Measurements from ENCODE around the gene WNT7B. TPM values are rescaled to one million over a fixed set of nuclear protein-coding genes. Genes with fewer than 3 reads are reported as not detected.

The WNT7B gene
- total and polyA plus RNA-seq, 2 experiments from 2014 or later = 0.10 TPM; not detected in 1

GRCh38 chr22:45980268-45980570 lies 3.3 kb upstream of the WNT7B start:
- Histone ChIP-seq H3K36me3 (ENCODE audit: insufficient read depth) (no peaks in the 10 kb centered on the region), H3K4me2 (no peak overlapping the region), H3K27me3 (ENCODE audit: insufficient read depth) (peaks cover 41% of the 10 kb centered on the region), H3F3A (replicated peaks; ENCODE audit: low read depth) (peaks cover 12% of the 10 kb centered on the region), H3K4me1 (ENCODE audit: insufficient read depth) (peaks cover 3% of the 10 kb centered on the region), H3K4me3 (no peak overlapping the region), H2AFZ (no peak overlapping the region), H3K27ac (ENCODE audit: low read depth) (no peak overlapping the region), H3K79me2 (replicated peaks; ENCODE audit: insufficient read depth) (no peaks in the 10 kb centered on the region), H4K20me1 (replicated peaks; ENCODE audit: insufficient read depth) (no peaks in the 10 kb centered on the region; the same call in 1 of the 2 replicates), H3K9me2 (ENCODE audit: insufficient read depth) (no peaks in the 10 kb centered on the region)
- Mint-ChIP-seq H3K27ac (no peak overlapping the region), H3K27me3 (ENCODE audit: insufficient read depth, low read depth, poor library complexity) (peaks cover 25% of the 10 kb centered on the region), H3K4me3 (no peak overlapping the region), H3K4me1 (peaks cover 4% of the 10 kb centered on the region; the same call in 2 of the 3 replicates), H3K36me3 (ENCODE audit: low read depth) (no peaks in the 10 kb centered on the region), H3K9me3 (peaks cover 5% of the 10 kb centered on the region; the same call in 2 of the 3 replicates)
- no peak for TF ChIP-seq EZH2 (IDR thresholded peaks at IDR 0.05; ENCODE audit: low read depth, unreplicated experiment)
- TF ChIP-seq NANOG (IDR thresholded peaks at IDR 0.05; ENCODE audit: borderline replicate concordance) = no peak
- TF ChIP-seq POLR2AphosphoS5 (IDR thresholded peaks at IDR 0.05; ENCODE audit: low read depth) = no peak
- TF ChIP-seq ETS1 (IDR thresholded peaks at IDR 0.05) = no peak
- no peak for TF ChIP-seq ZNF331 (CRISPR knock-in tag; IDR thresholded peaks at IDR 0.05; ENCODE audit: low read depth)
- no peak for TF ChIP-seq STAT1 (IDR thresholded peaks at IDR 0.05; ENCODE audit: unreplicated experiment)
- no peak for TF ChIP-seq EZH2phosphoT487 (IDR thresholded peaks at IDR 0.05; ENCODE audit: unreplicated experiment)
- no peak for TF ChIP-seq ZNF462 (CRISPR knock-in tag; IDR thresholded peaks at IDR 0.05)
- no peak for TF ChIP-seq CTCF (conservative IDR thresholded peaks at IDR 0.05; ENCODE audit: low read depth in 2 of 2)
- no peak for TF ChIP-seq ZNF114 (CRISPR knock-in tag; IDR thresholded peaks at IDR 0.05)
- no peak for TF ChIP-seq CREB1 (CRISPR knock-in tag; IDR thresholded peaks at IDR 0.05; ENCODE audit: low read depth)
- no peak for TF ChIP-seq JUNB (IDR thresholded peaks at IDR 0.05; ENCODE audit: unreplicated experiment)
- no peak for TF ChIP-seq REST (IDR thresholded peaks at IDR 0.05; ENCODE audit: unreplicated experiment)
- DNase-seq (ENCODE audit: low spot score) = no peak
- no peak for ATAC-seq

Data from GM23338 (cell line).